GM18873 (cell line): ENCODE results near the gene PTPN5.
A peak's percentile ranks its signal among the peaks of the same experiment; 100 is the strongest.

Source experiments
- ATAC-seq: cut with Tn5 transposase; IDR thresholded peaks from one replicate; pipeline ENCODE4 v1.9.1; 2021; ENCODE audit warnings: mild to moderate bottlenecking, moderate library complexity, moderate number of reproducible peaks; ENCODE audit not compliant: unreplicated experiment, low FRiP score

PTPN5 gene

DNA sequence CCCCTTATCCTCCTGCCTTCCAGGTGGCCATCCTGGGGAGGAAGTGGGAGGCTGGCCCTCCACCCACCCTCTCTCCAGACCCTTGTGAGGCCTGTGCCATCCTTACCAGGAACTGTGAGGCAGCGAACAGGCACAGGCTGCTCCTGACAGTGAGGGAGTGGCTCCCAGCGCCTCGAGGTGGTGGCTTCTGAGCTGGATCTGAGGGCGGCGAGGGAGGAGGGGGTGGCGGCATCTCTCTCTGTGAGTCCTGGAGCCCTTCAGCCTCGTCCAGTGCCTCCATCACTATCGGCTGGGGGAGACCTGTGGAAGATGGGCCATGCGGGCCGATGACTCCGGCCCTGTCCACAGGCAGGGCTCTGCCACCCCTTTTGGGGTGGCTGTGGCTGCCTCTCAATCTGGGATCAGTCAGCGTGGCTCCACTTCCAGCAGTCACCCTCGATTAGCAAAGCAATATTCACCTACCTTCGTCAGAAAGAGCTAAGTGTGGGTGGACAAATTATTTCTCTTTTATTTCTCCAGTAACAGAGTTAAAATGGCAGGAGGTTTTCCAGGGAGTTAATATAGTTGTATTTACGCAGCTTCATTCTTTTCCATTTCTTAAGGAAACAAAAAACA is 47.6 kb downstream of the PTPN5 start:
- ATAC-seq = no peak

DNA sequence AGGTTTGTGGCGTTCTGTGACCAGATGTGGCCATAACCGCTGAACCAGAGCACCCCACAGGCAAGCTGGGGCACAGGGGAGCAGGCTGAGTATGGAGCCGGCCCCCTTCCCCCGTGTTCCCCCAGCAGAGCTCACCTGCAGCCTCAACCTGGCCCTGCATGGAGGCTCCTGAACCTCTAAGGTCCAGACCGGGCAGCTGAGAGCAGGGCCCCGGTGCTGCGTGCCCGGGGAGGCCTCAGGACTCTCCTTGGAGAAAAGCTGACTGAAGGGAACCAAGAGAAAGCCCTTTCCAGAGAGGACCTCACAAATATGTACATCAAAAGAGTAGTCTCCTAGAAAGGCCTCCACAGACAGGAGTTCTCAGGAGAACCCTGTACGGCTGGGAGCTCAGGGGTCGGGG is 48.2 kb downstream of the PTPN5 start:
- no peak for ATAC-seq

DNA sequence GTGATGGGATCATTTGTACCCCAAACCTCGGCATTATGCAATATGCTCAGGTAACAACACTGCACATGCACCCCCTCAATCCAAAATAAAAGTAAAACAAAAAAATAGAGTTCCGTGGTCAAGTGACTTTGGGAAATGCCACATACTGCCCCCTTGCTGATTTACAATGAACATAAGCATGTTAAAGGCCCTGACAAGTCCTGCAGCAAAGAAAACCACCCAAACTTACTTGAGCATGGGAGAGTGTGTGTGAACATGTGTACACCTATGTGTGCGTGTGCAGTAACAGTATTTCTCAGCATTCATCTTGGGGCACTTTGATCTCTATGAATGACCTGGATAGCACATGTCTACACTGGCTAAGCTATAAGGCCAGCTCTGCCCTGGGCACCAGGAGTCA is 49.8 kb downstream of the PTPN5 start:
- ATAC-seq = no peak

DNA sequence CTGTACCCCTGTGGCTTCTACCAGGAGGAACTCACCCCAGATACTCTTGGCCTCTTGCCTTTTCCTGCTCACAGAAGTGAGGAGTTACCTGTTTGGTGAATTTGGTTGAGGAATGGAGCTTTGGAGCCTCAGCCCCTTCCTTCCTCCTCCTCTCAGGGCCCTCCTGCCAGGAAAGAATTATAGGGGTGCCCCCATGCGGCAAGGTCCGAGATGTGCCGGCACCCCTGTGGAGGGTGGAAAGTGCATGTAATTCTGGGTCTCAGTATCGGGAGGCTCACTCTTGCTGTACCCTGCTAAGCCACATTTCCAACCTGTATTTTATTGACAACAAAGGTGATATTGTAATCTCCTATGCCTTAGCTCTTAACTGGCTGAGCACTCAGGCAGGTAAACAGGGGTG is 51.9 kb downstream of the PTPN5 start:
- no peak for ATAC-seq

DNA sequence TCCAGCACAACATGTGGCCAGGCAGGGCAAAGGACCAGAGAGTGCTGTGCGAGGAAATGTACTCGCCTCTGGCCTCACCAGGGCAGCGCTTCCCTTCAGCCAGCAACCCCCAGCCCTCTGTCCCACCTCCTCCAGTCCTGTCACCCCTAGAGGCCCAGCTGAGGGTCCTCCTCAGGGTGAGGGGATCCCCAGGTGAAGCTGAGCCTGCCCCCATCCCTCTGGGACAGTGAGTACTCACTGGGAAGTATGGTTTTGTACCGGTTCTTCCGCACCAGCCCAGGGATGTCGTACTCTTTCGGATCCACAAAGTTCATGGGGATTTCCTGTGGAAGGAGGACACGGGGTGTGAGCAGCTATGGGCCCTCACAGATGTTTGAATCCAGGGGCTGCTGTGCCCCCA is 54.0 kb downstream of the PTPN5 start:
- ATAC-seq = no peak

DNA sequence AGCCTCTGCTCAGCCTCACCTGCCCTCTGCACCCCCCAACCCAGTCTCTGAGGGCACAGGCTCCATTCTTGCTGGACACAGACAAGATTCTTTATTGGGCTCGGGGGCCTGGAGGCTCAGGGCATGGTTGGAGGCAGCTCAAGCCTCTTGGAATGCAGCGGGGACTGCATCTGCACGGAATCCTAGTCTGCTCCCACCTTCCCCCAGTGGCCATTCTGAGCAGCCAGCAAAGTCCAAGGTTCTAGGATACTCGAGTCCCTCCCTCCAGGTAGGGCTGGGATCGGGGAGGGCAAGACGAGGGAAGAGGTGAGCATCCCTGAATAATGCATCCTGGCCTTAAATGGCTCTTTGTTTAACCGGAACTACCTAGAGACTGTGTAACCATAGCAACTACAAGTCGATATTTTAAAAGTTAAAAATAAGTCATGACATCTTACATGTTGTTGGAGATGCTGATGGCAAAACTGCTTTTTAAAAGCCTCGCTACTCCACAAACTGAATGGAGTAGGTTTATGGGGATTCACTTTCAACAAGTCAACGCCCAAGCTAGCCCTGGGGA is 54.9 kb downstream of the PTPN5 start:
- no peak for ATAC-seq

DNA sequence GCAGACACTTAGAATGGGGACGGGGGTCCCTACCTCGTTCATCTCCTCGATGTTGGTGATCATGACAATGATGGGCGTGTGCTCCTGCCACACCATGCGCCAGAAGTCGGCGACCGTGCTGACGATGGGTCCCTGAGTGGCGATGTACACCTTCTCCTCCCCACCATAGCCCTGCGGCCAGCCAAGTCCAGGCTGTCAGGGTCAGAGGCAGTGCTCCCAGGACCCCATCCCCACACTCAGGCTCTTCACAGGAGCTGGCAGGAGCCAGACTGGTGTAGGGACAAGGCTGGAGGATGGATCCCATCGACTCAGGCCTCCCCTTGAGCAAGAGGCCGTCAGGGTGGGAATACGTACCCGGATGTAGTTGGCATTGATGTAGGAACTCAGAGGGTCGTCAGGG is 58.4 kb downstream of the PTPN5 start:
- no peak for ATAC-seq

DNA sequence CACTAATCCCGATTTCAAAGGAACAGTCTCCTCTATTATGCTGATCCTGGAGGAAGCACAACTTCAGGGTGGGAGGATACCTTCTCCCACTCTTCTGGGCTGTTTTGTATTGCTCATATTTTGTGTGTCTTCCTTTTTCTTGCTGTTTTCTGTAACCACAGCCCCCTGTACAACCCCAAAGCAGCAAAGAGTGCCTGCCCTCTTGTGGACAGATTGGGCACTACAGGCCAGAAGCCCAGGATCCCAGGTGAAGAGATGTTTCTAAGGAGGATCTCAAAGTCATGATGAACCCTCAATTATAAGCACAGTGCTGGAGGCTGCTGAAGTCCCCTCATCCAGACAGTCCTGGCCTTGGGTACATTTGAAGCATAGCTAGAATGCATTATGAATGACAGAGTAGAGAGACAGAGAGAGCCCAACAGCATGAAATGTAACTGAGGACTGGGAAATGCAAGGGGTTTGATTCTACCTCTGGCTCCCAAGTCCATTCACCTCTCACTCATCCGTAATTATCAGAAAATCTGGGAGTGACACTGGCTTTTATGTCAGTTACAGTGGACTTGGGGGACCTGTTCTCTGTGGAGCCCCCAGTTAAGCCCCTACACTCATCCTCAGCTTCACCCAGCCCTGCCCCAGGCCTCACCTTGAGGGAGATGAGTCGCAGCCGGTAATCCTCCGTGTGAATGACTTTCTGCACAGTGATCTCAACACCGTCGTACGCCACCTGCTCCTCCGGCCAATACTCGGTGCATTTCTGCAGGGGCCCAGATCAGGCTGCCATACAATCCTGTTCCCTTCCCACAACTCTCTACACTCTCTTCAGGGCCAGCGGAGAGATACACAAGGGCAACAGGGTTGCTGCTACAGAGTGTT is 59.4 kb downstream of the PTPN5 start:
- ATAC-seq = no peak

DNA sequence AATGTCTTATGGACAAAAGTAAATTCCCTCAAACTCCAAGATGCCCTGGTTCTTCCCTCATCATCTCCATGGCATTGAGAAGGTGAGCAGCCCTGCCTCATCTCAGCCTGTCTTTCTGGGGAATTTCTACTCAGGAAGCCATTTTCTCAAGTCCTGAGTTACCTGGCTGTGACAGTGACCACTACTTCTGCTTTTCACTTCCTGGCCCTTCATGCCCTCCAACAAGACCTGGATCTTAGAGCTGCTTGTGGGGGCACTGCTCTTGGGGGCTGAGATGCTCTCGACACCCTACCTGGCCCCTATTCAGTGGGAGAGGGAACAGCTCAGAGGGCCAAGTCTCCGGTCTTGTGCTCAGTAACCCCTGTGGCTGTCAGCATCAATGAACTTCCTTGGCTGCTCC is 60.2 kb downstream of the PTPN5 start:
- ATAC-seq = no peak

DNA sequence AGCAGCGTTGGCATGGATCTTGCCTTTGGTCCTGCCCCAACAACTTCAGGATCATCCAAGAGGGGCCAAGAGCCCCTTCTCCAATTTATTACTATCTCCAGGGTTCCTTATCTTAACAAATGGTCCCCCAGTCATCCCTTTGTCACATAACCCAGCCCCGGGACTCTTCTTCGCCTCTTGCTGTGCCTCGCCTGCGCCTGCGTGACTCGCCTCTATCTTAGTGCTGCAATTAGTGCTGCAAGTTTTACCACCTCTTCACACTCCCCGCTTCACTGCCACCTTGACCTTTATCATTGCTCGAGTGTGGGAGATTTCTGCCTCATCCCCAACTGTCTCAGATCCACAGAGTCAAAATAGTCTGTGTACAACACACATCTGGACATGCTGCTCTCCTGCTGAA is 61.6 kb downstream of the PTPN5 start:
- no peak for ATAC-seq

DNA sequence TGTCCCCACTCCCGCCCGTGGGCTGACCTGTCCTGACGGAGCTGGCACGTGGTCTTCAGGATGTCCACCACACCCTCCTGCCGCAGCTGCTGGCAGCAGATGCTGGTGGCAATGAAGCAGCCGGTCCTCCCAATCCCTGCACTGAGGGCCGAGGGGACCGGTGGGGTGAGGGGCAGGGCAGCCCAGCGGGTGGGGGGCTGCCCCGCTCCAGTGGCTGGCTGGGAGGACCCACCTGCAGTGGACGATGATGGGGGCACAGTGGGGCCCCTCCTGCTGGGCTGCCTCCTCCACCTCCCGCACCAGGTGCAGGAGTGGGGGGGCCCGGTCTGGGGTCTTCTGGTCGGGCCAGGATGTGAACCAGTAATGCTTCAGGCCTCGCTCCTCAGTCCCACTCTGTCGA is 62.2 kb downstream of the PTPN5 start:
- ATAC-seq = no peak

DNA sequence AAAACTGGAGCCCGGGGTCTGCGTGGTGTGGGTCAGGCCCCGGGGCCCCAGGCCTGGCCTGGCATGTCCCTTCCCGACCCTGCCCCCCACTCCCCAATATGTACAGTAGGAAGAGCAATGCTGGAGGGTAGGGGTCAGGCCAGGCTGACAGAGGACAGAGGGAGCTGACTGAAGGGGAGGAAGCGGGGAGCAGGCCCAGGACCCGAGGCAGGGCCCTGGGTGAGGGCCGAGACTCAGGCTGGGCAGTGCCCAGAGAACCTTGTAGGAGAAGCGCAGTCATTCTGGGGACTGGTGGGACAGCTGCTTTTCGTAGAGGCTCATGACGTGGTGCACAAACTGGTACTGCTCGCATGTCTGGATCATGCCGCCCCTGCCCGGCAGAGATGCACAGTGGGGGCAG is 62.9 kb downstream of the PTPN5 start:
- no peak for ATAC-seq

DNA sequence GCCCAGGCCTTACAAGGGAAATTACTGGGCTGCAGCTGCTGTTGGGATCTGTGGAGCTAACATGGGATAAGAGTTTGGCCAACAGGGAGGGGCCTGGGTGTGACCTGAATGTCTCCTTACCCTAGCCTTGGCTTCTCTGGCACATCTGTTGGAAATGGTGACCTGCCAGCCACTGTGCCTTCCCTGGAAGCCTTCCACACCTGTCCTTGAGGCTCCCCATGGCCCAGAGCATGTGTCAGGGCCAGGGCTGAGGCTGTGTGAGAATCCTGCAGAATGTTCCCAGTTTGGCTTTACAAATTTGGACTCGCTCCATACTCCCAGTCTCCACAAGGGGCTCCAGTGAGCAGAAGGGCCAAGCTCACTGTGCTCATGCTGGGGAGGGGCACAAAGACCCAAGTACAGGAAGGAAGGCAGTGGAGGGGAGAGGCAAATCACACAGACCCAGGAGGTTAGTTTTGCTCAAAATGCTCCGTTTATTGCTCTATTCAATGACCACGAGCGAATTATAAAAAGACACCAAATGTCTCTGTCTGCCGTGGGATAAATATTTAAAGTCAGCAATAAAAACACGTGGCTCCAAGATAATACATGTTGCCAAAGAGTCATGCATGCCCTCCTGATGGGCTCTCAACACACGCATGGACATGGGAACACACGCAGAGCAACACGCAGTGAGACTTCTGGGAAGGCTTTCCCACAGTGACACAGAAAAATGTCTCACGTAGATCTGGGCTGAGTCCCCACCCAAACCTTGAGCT is 63.9 kb downstream of the PTPN5 start:
- no peak for ATAC-seq

DNA sequence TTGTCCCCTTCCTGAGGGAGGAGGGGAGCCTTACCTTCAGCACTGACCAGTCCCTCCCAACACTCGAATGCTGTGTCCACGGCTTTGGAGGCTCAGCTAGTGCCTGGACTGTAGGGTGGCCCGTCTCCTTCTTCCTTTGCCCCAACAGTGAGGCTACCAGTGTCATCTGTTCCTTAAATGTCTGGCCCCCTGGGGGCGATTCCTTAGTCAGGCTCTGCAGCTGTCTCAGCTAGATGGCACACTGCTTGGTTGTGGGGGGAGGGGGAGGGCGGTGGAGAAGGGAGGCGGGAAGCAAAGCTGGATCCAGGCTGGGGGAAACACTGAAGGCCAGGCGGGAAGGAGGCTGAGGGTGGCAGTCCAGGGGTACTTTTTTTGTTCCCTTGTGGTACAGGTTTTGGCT is 65.6 kb downstream of the PTPN5 start, which contains the start of gene IGSF22:
Gene IGSF22, minus strand, starts transcription at position 149 of the 400 bp plus-strand sequence. CDS start 1,952 bp downstream, outside the sequence.
- no peak for ATAC-seq

DNA sequence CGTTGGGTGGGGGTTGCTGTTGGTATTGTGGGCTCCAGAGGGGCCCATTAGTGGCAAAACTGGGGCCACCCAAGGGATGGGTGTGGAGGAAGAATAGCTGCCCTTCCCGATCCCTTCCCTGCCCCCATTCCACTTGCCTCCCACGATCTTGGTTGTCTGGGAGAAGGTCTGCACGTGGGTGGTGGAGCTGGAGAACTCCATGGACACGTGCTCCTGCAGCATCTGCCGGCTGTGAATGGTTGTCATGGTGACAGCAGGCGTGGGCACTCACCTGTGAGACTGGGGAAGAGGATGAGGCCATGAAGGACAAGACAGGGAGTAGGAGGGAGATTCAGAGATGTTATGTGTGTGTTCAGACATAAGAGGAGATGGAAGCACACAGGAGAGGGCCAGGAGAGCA is 67.6 kb downstream of the PTPN5 start:
- no peak for ATAC-seq

DNA sequence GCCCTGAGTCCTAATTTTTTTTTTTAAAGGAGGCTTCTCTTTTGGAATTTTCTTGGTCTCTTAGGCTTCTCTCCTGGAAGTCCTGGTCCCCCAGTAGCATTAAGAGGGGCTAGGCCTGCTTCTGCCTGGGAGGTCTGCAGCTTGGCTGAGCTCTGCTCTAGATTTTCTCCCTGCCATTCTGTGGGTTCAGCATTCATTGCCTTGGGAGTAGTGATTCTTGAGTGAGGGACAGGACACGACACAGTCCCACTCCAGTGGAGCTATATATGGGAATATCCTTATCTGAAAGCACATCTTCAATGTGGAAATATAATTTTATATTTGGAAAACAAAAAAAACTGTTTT is 69.3 kb downstream of the PTPN5 start:
- no peak for ATAC-seq

DNA sequence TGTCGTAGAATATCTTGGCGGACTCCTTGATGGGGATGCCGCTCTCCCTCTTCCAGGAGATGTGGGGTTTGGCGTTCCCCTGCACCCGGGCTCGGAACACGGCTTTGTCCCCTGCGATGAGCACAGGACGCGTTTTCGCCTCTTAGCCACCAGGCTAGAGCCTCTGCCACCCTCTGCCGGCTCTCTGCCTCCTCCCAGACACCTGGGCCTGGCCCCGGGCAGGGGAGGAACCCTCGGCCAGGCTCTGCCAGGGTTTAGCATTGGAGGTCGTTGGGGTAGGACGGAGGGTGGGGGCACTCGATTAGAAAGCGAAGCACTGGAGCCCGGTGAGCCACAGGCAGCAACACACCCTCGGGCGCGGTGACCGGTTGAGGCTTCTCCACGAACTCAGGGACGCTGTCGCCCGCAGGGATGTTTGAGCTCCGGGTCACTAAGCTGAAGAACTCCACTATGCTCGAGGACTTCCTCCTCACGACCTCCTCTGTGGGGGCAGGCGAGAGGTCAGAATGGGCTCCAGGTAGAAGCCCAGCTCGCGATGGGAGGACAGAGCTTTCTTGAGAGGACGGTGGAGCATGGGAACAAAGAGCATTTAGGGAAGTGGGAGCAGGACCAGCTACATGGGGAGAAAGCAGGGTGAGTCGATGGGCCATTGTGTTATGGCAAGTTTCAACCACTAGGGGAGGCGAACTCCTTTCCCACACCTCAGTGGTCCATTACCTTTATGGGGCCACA is 69.9 kb downstream of the PTPN5 start:
- ATAC-seq = peak; percentile 65

DNA sequence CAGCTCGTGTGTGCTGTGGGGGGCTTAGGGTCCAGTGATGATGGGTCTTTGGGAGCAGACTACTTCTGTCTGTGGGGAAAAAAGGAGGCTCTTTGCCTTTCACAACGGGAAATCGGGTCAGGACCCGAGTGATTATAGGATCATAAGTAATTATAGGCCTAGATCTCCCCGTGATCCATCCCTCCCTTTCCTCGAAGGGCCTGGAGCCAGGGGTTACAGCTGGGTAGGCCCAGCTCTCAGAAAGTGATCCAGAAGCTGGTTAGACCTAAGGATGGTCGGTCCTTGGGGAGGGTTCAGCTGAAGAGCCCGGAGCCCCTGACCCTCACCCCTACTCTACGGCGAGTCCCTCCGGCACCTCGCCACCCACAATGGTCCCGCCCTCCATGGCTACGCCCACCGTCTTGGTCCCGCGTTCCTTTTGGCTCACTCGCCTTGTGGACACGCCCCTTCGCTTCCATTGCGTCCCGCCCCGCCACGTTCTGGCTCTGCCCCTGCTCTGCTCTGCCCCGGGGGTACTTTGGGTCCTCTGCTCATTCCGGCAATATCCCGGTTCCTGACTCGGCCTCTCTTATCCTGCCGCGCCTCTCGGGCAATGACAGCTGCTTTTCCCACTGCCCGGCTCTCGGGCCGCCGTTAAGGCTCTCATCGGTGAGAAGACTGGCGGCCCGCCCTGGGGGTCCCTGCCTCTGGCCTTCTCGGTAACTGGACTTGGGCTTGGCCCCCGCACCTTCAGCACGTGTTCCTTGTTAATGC is 70.6 kb downstream of the PTPN5 start:
- ATAC-seq = peak; percentile 63

DNA sequence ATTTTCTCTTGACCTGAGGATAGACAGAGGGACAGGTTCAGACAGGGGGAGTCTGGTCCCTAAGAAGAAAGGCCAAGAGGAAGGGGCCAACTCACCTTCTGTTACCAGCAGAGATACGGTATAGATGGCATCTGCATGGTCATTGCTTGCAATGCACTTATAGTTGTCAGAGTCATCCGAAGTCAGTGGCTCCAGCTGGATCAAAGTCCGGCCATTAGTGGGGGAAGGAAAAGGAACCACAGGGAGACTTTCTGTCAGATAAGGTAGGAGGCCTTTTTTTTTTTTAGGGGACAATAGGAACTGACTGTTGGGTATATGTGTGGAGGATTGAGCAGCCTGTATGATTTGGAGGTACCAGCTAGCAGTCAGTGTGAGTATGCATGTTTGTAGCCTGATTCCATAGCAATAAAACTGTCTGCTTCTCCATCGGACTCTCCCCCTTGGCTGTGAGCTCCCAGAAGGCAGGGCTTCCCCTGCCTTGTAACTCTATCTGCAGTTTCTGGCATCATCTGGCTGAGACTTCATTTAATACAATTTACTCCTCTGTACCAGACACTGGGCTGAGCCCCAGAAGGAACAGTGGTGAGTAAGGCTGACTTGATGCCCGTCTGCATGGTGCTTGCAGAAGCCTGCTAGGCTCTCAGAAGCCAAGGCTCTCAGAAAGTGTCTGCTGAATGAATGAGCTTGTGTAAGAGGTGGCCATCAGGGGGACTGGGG is 71.3 kb downstream of the PTPN5 start:
- no peak for ATAC-seq
